GM04504 (cell line): ENCODE data around the gene ENTPD8.
"Not testable (repeated sequence)": the region's sequence is repeated elsewhere in the genome, so short reads cannot be mapped to it uniquely, and the experiment has no call there.

Experiments used
- DNase-seq: peaks from one replicate; pipeline ENCODE4 v3.0.0-alpha.2; 2012; ENCODE audit warnings: low read depth

ENTPD8 gene

GRCh38 chr9:137410891-137411249 is 30.3 kb downstream of the ENTPD8 start:
- no peak for DNase-seq

- DNase-seq: not testable (repeated sequence)
Observed at GRCh38 chr9:137410236-137410890, 30.8 kb downstream of the ENTPD8 start.

- DNase-seq: no peak
Observed at GRCh38 chr9:137409515-137409914, 31.6 kb downstream of the ENTPD8 start.

- DNase-seq: no peak
Observed at GRCh38 chr9:137408651-137409405, 32.3 kb downstream of the ENTPD8 start.

GRCh38 chr9:137407590-137408300 is 33.4 kb downstream of the ENTPD8 start:
- no peak for DNase-seq

- DNase-seq: peak; percentile 23
Observed at GRCh38 chr9:137406876-137407589, 34.1 kb downstream of the ENTPD8 start.

GRCh38 chr9:137406085-137406760 is 34.9 kb downstream of the ENTPD8 start:
- no peak for DNase-seq

GRCh38 chr9:137405677-137406081 is 35.5 kb downstream of the ENTPD8 start:
- DNase-seq: no peak

GRCh38 chr9:137404961-137405567 is 36.1 kb downstream of the ENTPD8 start:
- no peak for DNase-seq

GRCh38 chr9:137403269-137403668 is 37.9 kb downstream of the ENTPD8 start:
- DNase-seq: no peak

GRCh38 chr9:137402746-137403145 is 38.4 kb downstream of the ENTPD8 start:
- no peak for DNase-seq

- no peak for DNase-seq
Observed at GRCh38 chr9:137398561-137399468, 42.3 kb downstream of the ENTPD8 start.

GRCh38 chr9:137397675-137398423 is 43.3 kb downstream of the ENTPD8 start:
- no peak for DNase-seq

GRCh38 chr9:137396634-137397367 is 44.4 kb downstream of the ENTPD8 start:
- DNase-seq: no peak

- DNase-seq: no peak
Observed at GRCh38 chr9:137396227-137396626, 44.9 kb downstream of the ENTPD8 start.

- no peak for DNase-seq
Observed at GRCh38 chr9:137395666-137396010, 45.5 kb downstream of the ENTPD8 start.

- no peak for DNase-seq
Observed at GRCh38 chr9:137394866-137395665, 46.1 kb downstream of the ENTPD8 start.
